RPMI7951 (cell line): Measurements from ENCODE around the gene FAM184B. TPM values are rescaled to one million over a fixed set of nuclear protein-coding genes. Genes with fewer than 3 reads are reported as not detected.
A peak's percentile ranks its signal among the peaks of the same experiment; 100 is the strongest.

Experiments
- DNase-seq: peaks from one replicate; pipeline ENCODE4 v3.0.0-alpha.2; 2012; ENCODE audit warnings: low read depth
- total RNA-seq: library from RNA; depleted of rRNA; stranded (reverse); fragments of >200 nt; shearing (Covaris generic); gene quantifications from 2 replicates; pipeline ENCODE4 v1.2.3, GENCODE V29; 2014

FAM184B gene
- total RNA-seq, 1 experiment from 2014 or later, result under 0.01 TPM

- peak; percentile 66 for DNase-seq
Measured at GRCh38 chr4:17636696-17637622, 144.5 kb downstream of the FAM184B start.

DNA sequence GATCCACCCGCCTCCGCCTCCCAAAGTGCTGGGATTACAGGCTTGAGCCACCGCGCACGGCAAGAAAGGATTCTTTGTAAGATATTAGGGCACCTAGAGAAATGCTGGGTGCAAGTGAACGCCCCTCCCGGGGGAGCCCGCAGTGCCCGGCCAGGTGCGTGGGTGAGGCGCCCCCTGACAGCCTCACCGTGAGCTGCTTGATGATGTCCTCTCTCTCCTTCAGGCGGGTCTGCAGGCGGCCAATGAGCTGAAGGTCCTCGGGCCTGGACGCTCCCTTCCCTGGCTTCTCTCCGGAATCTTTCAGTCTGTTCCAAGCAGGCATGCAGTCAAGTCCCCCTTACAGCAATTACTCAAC is 145.1 kb downstream of the FAM184B start:
- no peak for DNase-seq

DNA sequence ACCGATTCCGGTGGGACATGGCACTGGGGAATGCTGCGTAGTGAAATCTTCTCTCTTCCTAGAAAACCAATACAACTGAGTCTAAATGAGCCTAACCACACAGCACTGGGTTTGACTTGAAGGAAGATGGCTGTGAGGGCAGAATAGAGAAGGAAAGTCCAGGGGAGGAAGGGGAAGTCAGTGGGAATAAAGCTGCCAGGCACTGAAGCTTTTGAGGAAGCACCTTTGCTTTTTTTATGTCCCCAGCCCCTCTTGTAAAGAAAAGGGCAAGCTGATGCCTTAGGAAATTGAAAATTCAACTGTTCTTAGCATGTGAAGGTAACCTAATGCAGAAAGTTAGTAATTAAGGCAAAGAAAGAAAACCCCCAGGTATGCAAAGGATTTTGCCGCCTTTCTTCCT is 146.4 kb downstream of the FAM184B start:
- DNase-seq, result no peak

GRCh38 chr4:17633600-17633999 is 147.8 kb downstream of the FAM184B start:
- no peak for DNase-seq

- no peak for DNase-seq
Measured at GRCh38 chr4:17630228-17630627, 151.2 kb downstream of the FAM184B start.

GRCh38 chr4:17624821-17625220 is 156.6 kb downstream of the FAM184B start:
- no peak for DNase-seq

DNA sequence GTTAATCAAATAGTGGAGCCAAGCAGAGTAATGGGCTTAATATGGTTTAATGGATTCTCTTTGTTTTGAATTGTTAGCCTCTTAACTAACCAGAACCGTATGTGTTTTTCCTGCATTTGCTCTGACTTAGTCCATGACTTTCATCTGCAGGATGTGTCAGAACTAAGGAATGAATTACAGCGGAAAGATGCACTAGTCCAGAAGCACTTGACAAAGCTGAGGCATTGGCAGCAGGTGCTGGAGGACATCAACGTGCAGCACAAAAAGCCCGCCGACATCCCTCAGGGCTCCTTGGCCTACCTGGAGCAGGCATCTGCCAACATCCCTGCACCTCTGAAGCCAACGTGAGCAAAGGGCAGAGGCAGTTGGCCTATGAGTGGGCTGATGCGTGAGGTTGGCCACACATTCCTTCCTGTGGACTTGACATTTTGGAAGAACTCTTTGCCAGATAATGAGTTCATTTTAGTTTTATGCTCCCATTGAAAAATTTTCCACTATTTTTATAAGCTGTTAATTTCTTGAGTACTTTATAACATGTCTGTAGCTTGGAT is 157.9 kb downstream of the FAM184B start:
- no peak for DNase-seq

- DNase-seq, result no peak
Measured at GRCh38 chr4:17619416-17620105, 161.9 kb downstream of the FAM184B start.

GRCh38 chr4:17618926-17619325 is 162.5 kb downstream of the FAM184B start:
- no peak for DNase-seq

DNA sequence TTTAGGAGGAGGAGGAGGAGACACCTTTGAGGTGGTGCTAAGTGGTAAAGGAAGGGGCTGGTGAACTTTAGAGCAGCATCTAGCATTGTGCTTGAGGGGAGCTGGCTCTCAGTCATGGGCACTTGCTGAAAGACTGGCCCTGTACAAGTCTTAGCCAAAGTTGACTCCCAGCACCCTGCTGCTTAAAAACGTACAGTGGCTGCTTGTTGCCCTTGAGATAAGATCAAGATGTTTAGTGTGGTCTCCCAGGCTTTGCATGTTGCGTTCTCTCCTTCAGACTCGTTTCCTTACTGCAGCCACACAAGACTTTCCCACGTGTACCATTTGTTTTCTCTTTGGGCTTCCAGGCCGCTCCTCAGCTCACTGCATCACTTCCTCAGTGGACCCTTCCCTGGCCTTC is 165.1 kb downstream of the FAM184B start:
- no peak for DNase-seq

GRCh38 chr4:17614416-17615299 is 166.8 kb downstream of the FAM184B start, which contains the start of gene MED28:
Gene MED28, plus strand, starts transcription at chr4:17614641. Its CDS starts 14 bp downstream, at chr4:17614655.
- peak; percentile 91 for DNase-seq

DNA sequence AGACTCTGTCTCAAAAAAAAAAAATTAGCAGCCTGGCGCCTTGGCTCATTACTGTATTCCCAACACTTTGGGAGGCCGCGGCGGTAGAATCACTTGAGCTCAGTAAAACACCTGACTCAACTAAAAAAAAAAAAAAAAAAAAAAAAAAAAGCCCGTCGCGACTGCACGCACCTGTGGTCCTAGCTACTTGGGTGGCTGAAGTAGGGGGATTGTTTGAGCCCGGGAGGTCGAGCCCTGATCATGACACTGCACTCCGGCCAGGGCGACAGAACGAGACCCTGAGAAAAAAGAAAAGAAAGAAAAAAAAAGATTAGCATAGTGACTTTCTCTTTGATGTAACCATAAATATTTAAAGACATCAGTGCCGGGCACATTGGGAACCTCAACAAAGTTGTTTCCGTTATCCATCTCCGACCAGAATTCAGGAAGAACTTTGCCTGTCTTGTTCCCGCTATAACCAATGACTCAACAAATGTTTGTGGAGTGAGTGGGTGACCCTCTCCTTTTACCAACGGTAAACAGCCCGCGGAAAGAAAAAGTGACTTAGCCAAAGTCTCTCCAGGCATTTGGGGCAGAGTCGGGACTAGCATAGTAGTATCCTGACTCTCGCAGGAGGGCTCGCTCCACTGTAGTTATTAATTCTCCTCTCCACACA is 167.5 kb downstream of the FAM184B start:
- peak; percentile 73 for DNase-seq

- DNase-seq, result no peak
Measured at GRCh38 chr4:17605236-17605635, 176.2 kb downstream of the FAM184B start.

GRCh38 chr4:17599826-17600225 is 181.6 kb downstream of the FAM184B start:
- DNase-seq, result no peak

DNA sequence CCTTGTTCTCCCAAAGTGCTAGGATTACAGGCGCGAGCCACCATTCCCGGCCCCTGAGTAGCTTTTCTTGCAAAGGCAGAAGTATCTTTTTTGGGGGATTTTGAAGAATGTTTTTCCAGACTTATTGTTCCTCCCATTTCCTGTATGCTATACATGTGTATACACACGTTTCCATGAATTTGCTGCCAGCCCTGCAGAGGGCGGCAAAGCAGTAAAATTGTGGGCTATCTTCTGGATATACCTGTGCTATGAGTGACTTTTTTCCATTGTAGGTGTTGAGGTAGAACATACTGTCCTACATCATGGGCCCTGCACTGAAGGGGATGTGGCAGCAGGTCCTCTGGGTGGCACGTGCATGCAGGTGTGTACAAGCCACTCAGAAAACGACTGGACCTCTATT is 183.9 kb downstream of the FAM184B start:
- peak; percentile 9 for DNase-seq

GRCh38 chr4:17595471-17596005 is 185.9 kb downstream of the FAM184B start:
- no peak for DNase-seq

GRCh38 chr4:17589355-17589754 is 192.1 kb downstream of the FAM184B start:
- no peak for DNase-seq

DNA sequence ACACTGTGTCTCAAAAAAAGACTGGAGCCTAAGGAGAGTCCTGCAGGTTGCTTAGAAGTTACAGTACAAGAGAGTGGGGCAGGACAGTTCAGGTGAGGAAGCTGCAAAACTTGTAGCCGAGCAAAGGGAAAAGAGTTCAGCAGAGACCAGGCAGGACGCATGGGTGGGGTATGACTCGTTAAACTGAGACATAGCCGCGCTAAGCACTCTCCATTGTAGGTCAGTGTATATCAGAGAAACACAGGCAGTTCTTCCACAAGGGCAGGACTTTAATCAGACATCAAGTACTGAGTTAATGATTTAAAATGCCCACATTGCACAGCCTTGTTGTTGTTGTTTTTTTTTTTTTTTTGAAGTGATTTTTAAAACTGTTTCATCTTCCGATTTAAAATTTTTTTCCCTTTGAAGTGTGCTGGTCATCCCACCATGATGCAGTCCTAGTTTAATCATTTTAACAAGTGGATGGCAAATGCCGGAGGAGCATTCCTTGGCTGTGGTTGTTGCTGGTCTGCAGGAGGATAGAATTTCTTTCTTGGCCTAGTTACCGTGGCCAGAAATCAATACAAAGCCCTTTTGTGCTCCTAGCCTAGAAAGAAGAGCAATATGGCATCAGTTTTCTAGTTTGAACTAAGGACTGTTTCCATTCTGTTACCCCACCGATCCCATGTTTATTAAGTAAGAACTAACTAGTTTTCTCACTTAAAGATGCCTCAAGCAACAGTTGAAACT is 194.2 kb downstream of the FAM184B start:
- DNase-seq, result no peak

DNA sequence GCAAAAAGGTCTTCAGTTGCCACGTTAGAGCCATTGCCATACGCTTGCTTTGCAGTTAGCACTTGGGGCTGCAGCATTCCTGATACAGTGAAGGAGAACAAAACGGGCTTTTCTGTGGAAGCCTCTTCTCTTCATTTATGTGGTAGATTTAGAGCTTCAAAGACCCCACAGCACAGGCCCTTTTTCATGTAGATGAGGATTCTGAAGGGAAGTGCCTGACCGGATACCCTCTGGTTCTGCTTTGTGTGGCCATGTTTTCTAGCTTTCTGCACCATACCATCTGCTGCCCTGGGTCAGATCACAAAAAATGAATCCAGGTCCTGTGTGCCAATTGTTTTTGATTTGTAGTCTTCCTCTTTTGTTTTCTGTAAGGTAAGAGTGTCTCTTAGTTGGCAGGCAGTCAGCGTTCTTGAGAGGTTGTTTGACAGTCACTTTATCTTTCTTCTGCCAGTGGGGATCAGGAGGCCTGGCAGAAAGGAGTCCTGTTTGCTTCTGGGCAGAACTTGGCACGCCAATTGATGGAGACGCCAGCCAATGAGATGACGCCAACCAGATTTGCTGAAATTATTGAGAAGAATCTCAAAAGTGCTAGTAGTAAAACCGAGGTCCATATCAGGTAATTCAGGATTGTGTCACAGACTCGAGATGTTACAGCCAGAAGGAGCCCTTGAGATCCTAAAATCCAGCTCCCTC is 196.8 kb downstream of the FAM184B start:
- no peak for DNase-seq

DNA sequence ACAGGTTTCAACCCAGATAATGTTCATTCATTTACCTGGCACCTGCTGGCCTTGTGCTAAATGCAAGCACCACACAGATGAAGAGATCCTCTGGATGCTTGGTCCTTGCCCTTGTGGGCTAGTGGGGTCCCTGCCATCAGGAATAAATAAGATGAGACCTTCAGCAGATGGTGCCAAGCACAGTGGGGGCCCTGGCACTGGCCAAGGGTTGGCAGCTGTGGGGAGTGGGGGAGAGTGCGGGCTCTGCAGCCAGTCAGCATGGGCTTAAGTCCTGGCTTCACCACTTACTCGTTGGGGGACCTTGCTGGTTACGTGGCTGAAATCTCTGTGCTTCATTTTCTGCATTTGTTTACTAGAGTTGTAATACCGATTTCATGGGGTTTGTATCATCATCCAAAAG is 197.5 kb downstream of the FAM184B start:
- DNase-seq, result no peak
